Panc1 (cell line): ENCODE results near the gene EXPH5.

ENCODE experiments used
- POLR2AphosphoS5 ChIP-seq: IDR thresholded peaks from 2 replicates; pipeline ENCODE4 v1.6.1; 2012; ENCODE audit warnings: mild to moderate bottlenecking, low read depth, low read length, moderate library complexity
- SIN3A ChIP-seq: IDR thresholded peaks from 2 replicates; pipeline ENCODE4 v1.6.1; 2012; ENCODE audit warnings: low read depth, mild to moderate bottlenecking, low read length, moderate library complexity, borderline replicate concordance; ENCODE audit not compliant: insufficient read depth
- TCF7L2 ChIP-seq: IDR thresholded peaks from 2 replicates; pipeline ENCODE4 v1.6.1; 2011; ENCODE audit warnings: mild to moderate bottlenecking, low read depth, low read length, inconsistent platforms
- TF ChIP-seq, protein P1 (sequence below): fragments of 450-650 bp; IDR thresholded peaks from 2 replicates; pipeline ENCODE4 v1.5.1; 2017; ENCODE audit warnings: mild to moderate bottlenecking
- TF ChIP-seq, protein P2 (sequence below), 2 experiments: IDR thresholded peaks; 2 replicates each; pipeline ENCODE4 v1.6.1; 2011 to 2012; ENCODE audit warnings: low read depth in 2 of 2, control low read depth in 1 of 2, low read length in 1 of 2, mild to moderate bottlenecking in 1 of 2, moderate library complexity in 1 of 2; ENCODE audit not compliant: insufficient read depth in 1 of 2

GRCh38 chr11:108568195-108568858 lies 25.2 kb downstream of the EXPH5 start:
- TF ChIP-seq, protein P1, sequence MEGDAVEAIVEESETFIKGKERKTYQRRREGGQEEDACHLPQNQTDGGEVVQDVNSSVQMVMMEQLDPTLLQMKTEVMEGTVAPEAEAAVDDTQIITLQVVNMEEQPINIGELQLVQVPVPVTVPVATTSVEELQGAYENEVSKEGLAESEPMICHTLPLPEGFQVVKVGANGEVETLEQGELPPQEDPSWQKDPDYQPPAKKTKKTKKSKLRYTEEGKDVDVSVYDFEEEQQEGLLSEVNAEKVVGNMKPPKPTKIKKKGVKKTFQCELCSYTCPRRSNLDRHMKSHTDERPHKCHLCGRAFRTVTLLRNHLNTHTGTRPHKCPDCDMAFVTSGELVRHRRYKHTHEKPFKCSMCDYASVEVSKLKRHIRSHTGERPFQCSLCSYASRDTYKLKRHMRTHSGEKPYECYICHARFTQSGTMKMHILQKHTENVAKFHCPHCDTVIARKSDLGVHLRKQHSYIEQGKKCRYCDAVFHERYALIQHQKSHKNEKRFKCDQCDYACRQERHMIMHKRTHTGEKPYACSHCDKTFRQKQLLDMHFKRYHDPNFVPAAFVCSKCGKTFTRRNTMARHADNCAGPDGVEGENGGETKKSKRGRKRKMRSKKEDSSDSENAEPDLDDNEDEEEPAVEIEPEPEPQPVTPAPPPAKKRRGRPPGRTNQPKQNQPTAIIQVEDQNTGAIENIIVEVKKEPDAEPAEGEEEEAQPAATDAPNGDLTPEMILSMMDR, result no peak
- TF ChIP-seq POLR2AphosphoS5 (no peak), SIN3A (no peak), TCF7L2 (no peak)
- TF ChIP-seq, protein P2, sequence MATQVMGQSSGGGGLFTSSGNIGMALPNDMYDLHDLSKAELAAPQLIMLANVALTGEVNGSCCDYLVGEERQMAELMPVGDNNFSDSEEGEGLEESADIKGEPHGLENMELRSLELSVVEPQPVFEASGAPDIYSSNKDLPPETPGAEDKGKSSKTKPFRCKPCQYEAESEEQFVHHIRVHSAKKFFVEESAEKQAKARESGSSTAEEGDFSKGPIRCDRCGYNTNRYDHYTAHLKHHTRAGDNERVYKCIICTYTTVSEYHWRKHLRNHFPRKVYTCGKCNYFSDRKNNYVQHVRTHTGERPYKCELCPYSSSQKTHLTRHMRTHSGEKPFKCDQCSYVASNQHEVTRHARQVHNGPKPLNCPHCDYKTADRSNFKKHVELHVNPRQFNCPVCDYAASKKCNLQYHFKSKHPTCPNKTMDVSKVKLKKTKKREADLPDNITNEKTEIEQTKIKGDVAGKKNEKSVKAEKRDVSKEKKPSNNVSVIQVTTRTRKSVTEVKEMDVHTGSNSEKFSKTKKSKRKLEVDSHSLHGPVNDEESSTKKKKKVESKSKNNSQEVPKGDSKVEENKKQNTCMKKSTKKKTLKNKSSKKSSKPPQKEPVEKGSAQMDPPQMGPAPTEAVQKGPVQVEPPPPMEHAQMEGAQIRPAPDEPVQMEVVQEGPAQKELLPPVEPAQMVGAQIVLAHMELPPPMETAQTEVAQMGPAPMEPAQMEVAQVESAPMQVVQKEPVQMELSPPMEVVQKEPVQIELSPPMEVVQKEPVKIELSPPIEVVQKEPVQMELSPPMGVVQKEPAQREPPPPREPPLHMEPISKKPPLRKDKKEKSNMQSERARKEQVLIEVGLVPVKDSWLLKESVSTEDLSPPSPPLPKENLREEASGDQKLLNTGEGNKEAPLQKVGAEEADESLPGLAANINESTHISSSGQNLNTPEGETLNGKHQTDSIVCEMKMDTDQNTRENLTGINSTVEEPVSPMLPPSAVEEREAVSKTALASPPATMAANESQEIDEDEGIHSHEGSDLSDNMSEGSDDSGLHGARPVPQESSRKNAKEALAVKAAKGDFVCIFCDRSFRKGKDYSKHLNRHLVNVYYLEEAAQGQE (IDR thresholded peaks at IDR 0.05; ENCODE audit: insufficient read depth in 1 of 2, low read depth in 2 of 2, low read length in 1 of 2), result no peak
